Measurements from ENCODE around the gene ASIC4. TPM values are rescaled to one million over a fixed set of nuclear protein-coding genes. Genes with fewer than 3 reads are reported as not detected.

ASIC4 gene
- polyA plus RNA-seq, 1 experiment, result 0.09 TPM

DNA sequence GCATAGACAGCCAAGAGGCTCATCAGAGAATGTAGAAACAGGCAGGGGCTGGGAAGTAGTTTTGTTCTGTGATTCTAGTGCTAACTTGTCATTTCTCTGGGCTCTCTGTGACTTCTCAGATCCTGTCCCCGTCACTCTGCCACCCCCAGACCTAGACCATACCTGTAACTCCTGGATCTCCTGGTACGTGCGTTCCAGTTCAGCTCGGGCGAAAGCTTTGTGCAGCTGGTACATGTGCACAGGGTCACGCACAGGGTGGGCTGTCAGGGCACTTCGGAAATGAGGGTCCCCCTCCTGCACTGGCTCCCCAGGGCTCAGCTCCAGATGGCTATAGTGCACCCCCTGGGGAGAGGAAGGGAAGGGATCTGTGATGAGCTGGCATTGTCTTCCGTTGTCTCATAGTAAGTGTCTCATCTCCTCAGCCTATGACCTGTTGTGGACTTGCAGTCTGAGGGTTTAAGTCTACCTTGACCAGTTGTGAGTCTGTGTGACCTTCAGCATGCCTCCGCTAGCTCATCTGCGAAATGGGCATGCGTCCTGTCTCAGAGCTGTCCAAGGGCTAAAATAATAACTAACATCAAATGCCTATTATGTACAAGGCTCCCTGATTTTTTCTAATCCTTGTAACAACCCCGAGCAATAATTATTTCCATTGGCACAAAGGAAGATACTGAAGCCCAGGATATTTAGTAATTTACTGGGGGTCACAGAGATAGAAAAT, 26.7 kb downstream of the ASIC4 start:
- TF ChIP-seq, protein P1, sequence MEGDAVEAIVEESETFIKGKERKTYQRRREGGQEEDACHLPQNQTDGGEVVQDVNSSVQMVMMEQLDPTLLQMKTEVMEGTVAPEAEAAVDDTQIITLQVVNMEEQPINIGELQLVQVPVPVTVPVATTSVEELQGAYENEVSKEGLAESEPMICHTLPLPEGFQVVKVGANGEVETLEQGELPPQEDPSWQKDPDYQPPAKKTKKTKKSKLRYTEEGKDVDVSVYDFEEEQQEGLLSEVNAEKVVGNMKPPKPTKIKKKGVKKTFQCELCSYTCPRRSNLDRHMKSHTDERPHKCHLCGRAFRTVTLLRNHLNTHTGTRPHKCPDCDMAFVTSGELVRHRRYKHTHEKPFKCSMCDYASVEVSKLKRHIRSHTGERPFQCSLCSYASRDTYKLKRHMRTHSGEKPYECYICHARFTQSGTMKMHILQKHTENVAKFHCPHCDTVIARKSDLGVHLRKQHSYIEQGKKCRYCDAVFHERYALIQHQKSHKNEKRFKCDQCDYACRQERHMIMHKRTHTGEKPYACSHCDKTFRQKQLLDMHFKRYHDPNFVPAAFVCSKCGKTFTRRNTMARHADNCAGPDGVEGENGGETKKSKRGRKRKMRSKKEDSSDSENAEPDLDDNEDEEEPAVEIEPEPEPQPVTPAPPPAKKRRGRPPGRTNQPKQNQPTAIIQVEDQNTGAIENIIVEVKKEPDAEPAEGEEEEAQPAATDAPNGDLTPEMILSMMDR (IDR thresholded peaks at IDR 0.05; ENCODE audit: insufficient read depth, low read depth, low read length), result no peak
- Histone ChIP-seq H3K4me3 (ENCODE audit: low read depth, low read length) (no peak overlapping the region), H3K36me3 (ENCODE audit: control insufficient read depth, insufficient read depth, low read length) (peaks cover 28% of the 10 kb centered on the region), H3K27me3 (ENCODE audit: control insufficient read depth, insufficient read depth, low read length) (no peaks in the 10 kb centered on the region)
- CTCF ChIA-PET, result interaction anchor here (0.8 to 35.2 kb wide), 19 partner anchors 18 to 163 kb away, joined by 3 to 872 read pairs (median 4); partner anchors contain the start of genes ASIC4, DNPEP and GMPPA
- DNase-seq (ENCODE audit: low read depth), result no peak
- POLR2A ChIA-PET, result no interaction called here

DNA sequence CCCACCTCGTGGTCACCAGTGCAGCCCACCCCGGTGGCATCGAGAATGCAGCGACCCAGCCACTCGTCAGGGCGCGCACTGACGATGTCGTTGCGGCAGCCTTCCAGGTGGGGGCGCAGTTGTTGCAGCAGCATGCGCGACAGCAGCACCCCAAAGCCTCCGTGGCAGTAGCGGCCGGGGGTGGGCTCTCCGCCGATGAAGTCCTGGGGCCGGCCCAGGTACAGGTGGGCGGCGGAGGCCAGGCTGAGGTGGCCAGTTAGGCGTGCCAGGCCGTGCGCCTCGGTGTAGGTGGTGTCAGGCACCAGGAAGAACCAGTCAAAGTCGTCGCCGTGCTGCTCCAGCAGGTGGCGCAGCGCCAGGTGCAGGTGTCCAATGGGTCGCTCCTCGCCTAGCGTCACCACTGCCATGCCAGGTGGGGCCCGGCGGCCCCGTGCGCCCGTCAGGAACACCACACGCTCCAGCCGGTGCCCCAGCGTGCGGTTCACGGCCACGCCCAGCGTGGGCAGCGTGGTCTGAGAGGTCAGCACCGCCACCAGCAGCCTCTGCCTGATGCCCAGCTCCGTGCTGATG, 27.4 kb downstream of the ASIC4 start:
- TF ChIP-seq, protein P1 (IDR thresholded peaks at IDR 0.05; ENCODE audit: insufficient read depth, low read depth, low read length), result peak; percentile 82
- Histone ChIP-seq H3K4me3 (ENCODE audit: low read depth, low read length) (no peak overlapping the region), H3K27me3 (ENCODE audit: control insufficient read depth, insufficient read depth, low read length) (no peaks in the 10 kb centered on the region), H3K36me3 (ENCODE audit: control insufficient read depth, insufficient read depth, low read length) (peaks cover 28% of the 10 kb centered on the region)
- no peak for DNase-seq (ENCODE audit: low read depth)
- POLR2A ChIA-PET, result no interaction called here
- CTCF ChIA-PET, result interaction anchor here (0.6 to 35.2 kb wide), 28 partner anchors 10 to 193 kb away, joined by 3 to 872 read pairs (median 4); partner anchors contain the start of genes ASIC4, DNPEP, GMPPA and OBSL1

DNA sequence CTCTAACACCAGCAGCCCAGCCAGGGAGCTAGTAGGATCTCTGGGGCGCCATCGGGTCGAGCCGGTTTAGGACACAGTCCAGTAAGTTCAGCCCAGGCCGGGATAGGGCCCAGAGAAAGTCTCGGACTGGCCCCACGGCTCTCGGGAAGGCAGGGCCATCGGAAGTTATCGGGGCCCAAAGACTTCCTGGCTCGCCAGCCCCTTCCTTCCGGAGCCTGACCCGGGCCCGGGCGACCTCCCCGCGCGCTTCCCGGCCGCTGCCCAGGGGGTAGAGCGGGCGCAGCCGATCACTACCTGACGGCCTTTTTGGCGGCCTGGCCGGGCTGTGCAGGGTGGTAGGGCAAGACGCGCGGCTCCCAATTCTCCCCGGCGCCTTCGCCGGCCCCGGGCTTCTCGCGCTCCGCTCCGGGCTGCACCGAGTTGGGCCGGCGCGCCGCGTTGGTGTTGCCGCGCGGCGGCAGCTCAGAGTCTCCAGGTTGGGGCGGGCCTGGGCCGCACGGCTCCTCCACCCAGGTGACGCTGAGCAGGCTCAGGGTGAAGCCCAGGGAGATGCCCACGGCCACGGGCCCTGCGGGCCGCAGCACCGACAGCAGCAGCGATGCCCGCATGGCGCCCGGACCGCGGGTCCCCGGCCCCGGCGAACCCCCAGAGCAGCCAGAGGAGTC, 28.8 kb downstream of the ASIC4 start:
- ChIA-PET POLR2A (interaction anchor here (0.5 to 0.6 kb wide), 2 partner anchors 21 to 146 kb away, joined by 3 to 4 read pairs; no protein-coding TSS in a partner anchor), CTCF (interaction anchor here (0.8 to 35.2 kb wide), 13 partner anchors 9 to 156 kb away, joined by 3 to 872 read pairs (median 5); partner anchors contain the start of genes ASIC4, DNPEP, GMPPA and OBSL1)
- no peaks in the 10 kb centered on the region for H3K27me3 ChIP-seq (ENCODE audit: control insufficient read depth, insufficient read depth, low read length)
- peaks cover 28% of the 10 kb centered on the region for H3K36me3 ChIP-seq (ENCODE audit: control insufficient read depth, insufficient read depth, low read length)
- peak overlapping the region; percentile 84 for H3K4me3 ChIP-seq (ENCODE audit: low read depth, low read length)
- TF ChIP-seq, protein P1 (IDR thresholded peaks at IDR 0.05; ENCODE audit: insufficient read depth, low read depth, low read length), result no peak
- DNase-seq (ENCODE audit: low read depth), result no peak

GRCh38 chr2:219543596-219544358, 29.5 kb downstream of the ASIC4 start, which contains the start of the genes CHPF and TMEM198:
TSS of gene CHPF (minus strand) at chr2:219543809. CDS start at chr2:219543538, 271 bp downstream.
TSS of gene TMEM198 (plus strand) at chr2:219544028. CDS start at chr2:219544728, 700 bp downstream.
- peak; percentile 86 for DNase-seq (ENCODE audit: low read depth)
- Histone ChIP-seq H3K36me3 (ENCODE audit: control insufficient read depth, insufficient read depth, low read length) (peaks cover 28% of the 10 kb centered on the region), H3K27me3 (ENCODE audit: control insufficient read depth, insufficient read depth, low read length) (no peaks in the 10 kb centered on the region), H3K4me3 (ENCODE audit: low read depth, low read length) (peak within 1 kb of the TSS; percentile 84)
- ChIA-PET POLR2A (interaction anchor here (0.5 kb wide), 1 partner anchor 22 kb away, joined by 4 read pairs; no protein-coding TSS in a partner anchor), CTCF (interaction anchor here (0.7 to 35.2 kb wide), 12 partner anchors 8 to 146 kb away, joined by 3 to 872 read pairs (median 4); partner anchors contain the start of genes ASIC4 and GMPPA)
- TF ChIP-seq, protein P1 (IDR thresholded peaks at IDR 0.05; ENCODE audit: insufficient read depth, low read depth, low read length), result no peak

Measured in BJ (cell line).